Mesendoderm (in vitro differentiated cells): ENCODE data around the gene PRDM15.

Experiments used
- DNase-seq: peaks from one replicate; pipeline ENCODE4 v3.0.0; 2013
- H2AK5ac ChIP-seq: 2 replicates; pipeline ENCODE4 v1.6.1; 2013; ENCODE audit warnings: low read length, inconsistent platforms
- H2BK120ac ChIP-seq: 2 replicates; pipeline ENCODE4 v1.6.1; 2013; ENCODE audit warnings: low read depth, mild to moderate bottlenecking, low read length, moderate library complexity, mixed read lengths
- H2BK15ac ChIP-seq: replicated peaks from 2 replicates; pipeline ENCODE4 v1.6.1; 2013; ENCODE audit warnings: low read depth, mild to moderate bottlenecking, moderate library complexity
- H2BK5ac ChIP-seq: 2 replicates; pipeline ENCODE4 v1.6.1; 2013; ENCODE audit warnings: low read length, inconsistent platforms
- H3K18ac ChIP-seq: 2 replicates; pipeline ENCODE4 v1.6.1; 2013; ENCODE audit warnings: mild to moderate bottlenecking, low read length, mixed read lengths
- H3K23ac ChIP-seq: one replicate; pipeline ENCODE4 v1.6.1; 2013; ENCODE audit warnings: low read length
- H3K27ac ChIP-seq: 2 replicates; pipeline ENCODE4 v1.5.1; 2013; ENCODE audit warnings: low read depth, mild to moderate bottlenecking, inconsistent platforms, low read length, moderate library complexity
- H3K27me3 ChIP-seq: 2 replicates; pipeline ENCODE4 v1.6.1; 2013; ENCODE audit warnings: low read length, control low read depth, mild to moderate bottlenecking, inconsistent platforms; ENCODE audit not compliant: insufficient read depth, poor library complexity
- H3K36me3 ChIP-seq: 2 replicates; pipeline ENCODE4 v1.6.1; 2013; ENCODE audit warnings: low read length, inconsistent platforms; ENCODE audit not compliant: control insufficient read depth, insufficient read depth
- H3K4ac ChIP-seq: one replicate; pipeline ENCODE4 v1.6.1; 2013; ENCODE audit warnings: low read depth, mild to moderate bottlenecking, low read length, moderate library complexity
- H3K4me1 ChIP-seq: 2 replicates; pipeline ENCODE4 v1.6.1; 2013; ENCODE audit warnings: low read depth, low read length, inconsistent platforms; ENCODE audit not compliant: control insufficient read depth
- H3K4me2 ChIP-seq: 2 replicates; pipeline ENCODE4 v1.6.1; 2013; ENCODE audit warnings: low read length
- H3K4me3 ChIP-seq: 2 replicates; pipeline ENCODE4 v1.5.1; 2013; ENCODE audit warnings: mild to moderate bottlenecking, low read length
- H3K56ac ChIP-seq: one replicate; pipeline ENCODE4 v1.6.1; 2013; ENCODE audit warnings: low read length
- H3K79me1 ChIP-seq: 2 replicates; pipeline ENCODE4 v1.6.1; 2013; ENCODE audit warnings: low read length, inconsistent platforms
- H3K79me2 ChIP-seq: 2 replicates; pipeline ENCODE4 v1.6.1; 2013; ENCODE audit warnings: mild to moderate bottlenecking, low read length; ENCODE audit not compliant: control insufficient read depth, insufficient read depth
- H3K9ac ChIP-seq: 2 replicates; pipeline ENCODE4 v1.6.1; 2013; ENCODE audit warnings: low read length, inconsistent platforms
- H4K5ac ChIP-seq: one replicate; pipeline ENCODE4 v1.6.1; 2013; ENCODE audit warnings: low read length
- H4K8ac ChIP-seq: one replicate; pipeline ENCODE4 v1.6.1; 2013; ENCODE audit warnings: low read depth, mild to moderate bottlenecking, control low read depth, low read length, moderate library complexity
- WGBS: extraction: QIAGEN DNeasy Blood & Tissue Kit; methylation state at CpG from one replicate; pipeline ENCODE4 v1.1.7; 2013; ENCODE audit warnings: low lambda C conversion rate, missing lambda C conversion rate; ENCODE audit not compliant: insufficient coverage; ENCODE audit errors: extremely low coverage; 5-methylcytosine and 5-hydroxymethylcytosine counted together

The PRDM15 gene

DNA sequence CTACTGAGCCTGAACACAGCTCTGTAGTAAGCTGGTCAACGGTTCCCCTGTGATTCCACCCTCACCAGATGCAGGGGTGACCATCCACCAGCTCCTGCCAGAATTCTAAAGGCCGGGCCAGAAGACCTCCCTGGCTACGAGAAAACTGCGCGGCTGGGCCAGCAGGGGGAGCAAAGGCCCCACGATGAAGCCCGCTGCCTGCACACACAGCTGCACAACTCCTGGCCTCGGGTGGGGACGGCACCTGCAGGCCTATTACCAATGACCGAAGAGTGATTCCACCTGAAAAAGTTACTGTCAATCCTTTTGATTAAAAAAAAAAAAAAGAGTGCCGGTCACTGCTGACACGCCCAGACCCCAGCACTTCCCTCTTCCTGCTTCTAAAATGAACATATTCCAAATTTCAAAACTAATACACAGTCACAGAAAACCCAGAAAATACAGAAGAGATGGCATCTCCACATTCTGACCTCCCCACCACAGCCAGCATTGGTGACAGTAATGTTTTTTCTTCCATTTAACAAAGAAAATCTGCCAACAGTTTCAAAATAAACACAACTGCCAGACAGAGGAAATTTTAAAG is 62.5 kb downstream of the PRDM15 start:
- peaks cover 2% of the 10 kb centered on the region for H3K36me3 ChIP-seq
- no peak overlapping the region for H3K23ac ChIP-seq
- H3K79me1 ChIP-seq, result no peaks in the 10 kb centered on the region
- no peak overlapping the region for H3K4ac ChIP-seq
- no peak overlapping the region for H3K4me3 ChIP-seq
- no peak overlapping the region for H3K27ac ChIP-seq
- H2BK15ac ChIP-seq, result no peak overlapping the region
- no peak overlapping the region for H2AK5ac ChIP-seq
- H2BK5ac ChIP-seq, result no peak overlapping the region
- no peaks in the 10 kb centered on the region for H3K27me3 ChIP-seq
- H2BK120ac ChIP-seq, result no peak overlapping the region
- no peak overlapping the region for H3K9ac ChIP-seq
- H4K5ac ChIP-seq, result no peak overlapping the region
- H4K8ac ChIP-seq, result no peak overlapping the region
- H3K79me2 ChIP-seq, result no peaks in the 10 kb centered on the region
- H3K56ac ChIP-seq, result no peak overlapping the region
- WGBS, result no CpG with 5 or more reads among the region's 12 CpGs
- no peak overlapping the region for H3K4me2 ChIP-seq
- peak; percentile 59 for DNase-seq
- H3K4me1 ChIP-seq, result no peaks in the 10 kb centered on the region
- no peak overlapping the region for H3K18ac ChIP-seq

DNA sequence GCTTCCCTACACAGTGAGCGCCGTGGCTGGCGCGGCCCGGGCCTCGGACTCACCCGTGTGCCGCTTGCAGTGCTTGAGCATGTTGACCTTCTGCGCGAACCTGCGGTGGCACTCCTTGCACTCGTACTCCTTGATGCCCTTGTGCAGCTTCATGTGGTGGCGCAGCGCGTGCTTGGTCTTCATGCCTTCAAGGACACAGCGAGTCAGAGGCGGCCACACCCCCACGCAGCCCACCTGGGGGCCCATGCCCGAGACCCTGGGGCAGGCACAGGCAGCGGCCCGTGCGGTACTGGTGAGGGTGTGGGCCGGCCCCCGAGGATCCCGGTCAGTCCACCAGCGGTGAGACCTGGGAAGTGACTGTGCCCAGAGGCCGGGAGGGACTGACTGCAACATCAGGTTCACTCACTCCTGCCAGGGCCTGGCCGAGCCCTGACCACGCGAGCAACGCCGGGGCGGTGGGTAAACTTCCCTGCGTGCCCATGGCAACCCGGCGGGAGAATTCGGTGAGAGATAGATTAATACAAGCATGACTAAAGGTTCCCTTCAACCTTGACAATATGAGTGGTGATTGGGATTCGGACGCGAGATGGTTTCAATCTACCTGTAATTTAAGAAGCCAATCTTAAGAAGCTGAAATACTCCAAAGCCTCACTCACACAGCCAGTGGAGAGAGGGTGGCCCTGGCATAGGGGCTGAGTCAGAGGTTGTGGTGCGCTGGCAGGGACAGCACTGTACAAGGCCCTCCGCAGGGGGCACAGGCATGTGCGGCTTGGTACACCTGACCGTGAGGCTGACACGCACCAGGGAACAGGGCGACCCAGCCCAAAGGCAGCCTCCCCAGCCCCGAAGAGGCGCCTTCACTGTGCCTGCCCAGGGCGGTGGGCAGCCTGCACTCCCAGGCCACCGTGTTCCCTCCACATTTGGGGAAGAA is 63.2 kb downstream of the PRDM15 start:
- H2BK15ac ChIP-seq, result no peak overlapping the region
- no peak overlapping the region for H3K4me2 ChIP-seq
- H3K18ac ChIP-seq, result no peak overlapping the region
- no peak overlapping the region for H4K5ac ChIP-seq
- H3K4me1 ChIP-seq, result no peaks in the 10 kb centered on the region
- H3K9ac ChIP-seq, result no peak overlapping the region
- H3K4ac ChIP-seq, result no peak overlapping the region
- no peaks in the 10 kb centered on the region for H3K79me2 ChIP-seq
- H3K56ac ChIP-seq, result no peak overlapping the region
- H2BK120ac ChIP-seq, result no peak overlapping the region
- no peak overlapping the region for H2BK5ac ChIP-seq
- H3K4me3 ChIP-seq, result no peak overlapping the region
- H3K36me3 ChIP-seq, result peaks cover 2% of the 10 kb centered on the region
- H3K27ac ChIP-seq, result no peak overlapping the region
- no CpG with 5 or more reads among the region's 50 CpGs for WGBS
- no peak overlapping the region for H3K23ac ChIP-seq
- no peak for DNase-seq
- H3K27me3 ChIP-seq, result no peaks in the 10 kb centered on the region
- no peak overlapping the region for H4K8ac ChIP-seq
- no peaks in the 10 kb centered on the region for H3K79me1 ChIP-seq
- H2AK5ac ChIP-seq, result no peak overlapping the region

DNA sequence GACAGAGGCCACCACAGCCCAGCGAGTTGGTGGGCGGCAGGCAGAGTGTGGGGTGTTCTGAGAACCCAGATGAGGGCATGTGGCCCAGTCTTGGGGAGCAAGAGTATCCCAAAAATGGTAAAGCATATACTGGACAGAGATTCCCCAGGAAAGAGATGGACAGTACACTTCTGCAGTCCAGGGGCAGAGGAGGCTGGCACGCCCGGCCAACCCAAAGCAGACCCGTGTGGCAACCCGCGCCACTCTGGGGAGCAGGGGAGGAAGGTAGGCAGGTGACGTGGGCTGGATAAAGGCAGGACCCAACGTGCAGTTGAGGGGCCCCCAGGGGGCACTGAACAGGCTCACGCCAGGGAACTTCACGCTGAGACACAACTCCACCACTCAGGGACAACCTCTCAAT is 65.9 kb downstream of the PRDM15 start:
- H3K79me2 ChIP-seq, result no peaks in the 10 kb centered on the region
- WGBS, result no CpG with 5 or more reads among the region's 11 CpGs
- DNase-seq, result no peak

DNA sequence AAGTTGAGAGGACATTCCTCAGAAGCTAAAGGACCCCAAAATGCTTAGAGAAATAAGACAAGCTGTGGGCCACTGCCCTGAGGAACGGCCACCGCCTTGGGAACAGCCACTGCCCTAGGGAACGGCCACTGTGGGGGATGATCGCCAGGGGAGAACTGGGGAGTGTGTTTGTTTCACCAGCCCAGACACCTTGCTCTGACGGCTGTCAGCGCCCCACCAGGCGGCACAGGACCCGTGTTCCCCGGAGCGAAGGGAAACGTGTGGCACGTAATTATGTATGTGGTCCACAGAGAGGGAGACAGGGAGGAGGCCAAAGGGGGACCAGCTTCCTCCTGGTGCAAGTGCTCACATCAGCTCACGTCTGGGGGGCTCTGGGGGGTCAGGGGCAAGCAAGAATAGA is 66.5 kb downstream of the PRDM15 start:
- Histone ChIP-seq H2BK120ac (no peak overlapping the region), H2BK5ac (no peak overlapping the region), H3K36me3 (peaks cover 2% of the 10 kb centered on the region), H4K5ac (no peak overlapping the region), H3K4me3 (no peak overlapping the region), H3K23ac (no peak overlapping the region), H3K79me1 (no peaks in the 10 kb centered on the region), H3K9ac (no peak overlapping the region), H3K4me2 (no peak overlapping the region), H3K4ac (no peak overlapping the region), H3K27ac (no peak overlapping the region), H2BK15ac (no peak overlapping the region), H2AK5ac (no peak overlapping the region), H3K18ac (no peak overlapping the region), H3K4me1 (no peaks in the 10 kb centered on the region), H3K79me2 (no peaks in the 10 kb centered on the region), H3K56ac (no peak overlapping the region), H3K27me3 (no peaks in the 10 kb centered on the region), H4K8ac (no peak overlapping the region)
- no peak for DNase-seq
- WGBS, result no CpG with 5 or more reads among the region's 13 CpGs

More for the DNA sequence above, 65.9 kb downstream of the PRDM15 start:
- no peaks in the 10 kb centered on the region for H3K4me1 ChIP-seq
- no peaks in the 10 kb centered on the region for H3K27me3 ChIP-seq
- H3K9ac ChIP-seq, result no peak overlapping the region
- H3K27ac ChIP-seq, result no peak overlapping the region
- no peak overlapping the region for H4K8ac ChIP-seq
- no peak overlapping the region for H2BK15ac ChIP-seq
- H2BK120ac ChIP-seq, result no peak overlapping the region
- H2BK5ac ChIP-seq, result no peak overlapping the region
- no peak overlapping the region for H3K23ac ChIP-seq
- no peak overlapping the region for H4K5ac ChIP-seq
- no peak overlapping the region for H3K18ac ChIP-seq
- peaks cover 2% of the 10 kb centered on the region for H3K36me3 ChIP-seq
- H3K79me1 ChIP-seq, result no peaks in the 10 kb centered on the region
- no peak overlapping the region for H3K56ac ChIP-seq
- H3K4me2 ChIP-seq, result no peak overlapping the region
- no peak overlapping the region for H2AK5ac ChIP-seq
- H3K4ac ChIP-seq, result no peak overlapping the region
- H3K4me3 ChIP-seq, result no peak overlapping the region

DNA sequence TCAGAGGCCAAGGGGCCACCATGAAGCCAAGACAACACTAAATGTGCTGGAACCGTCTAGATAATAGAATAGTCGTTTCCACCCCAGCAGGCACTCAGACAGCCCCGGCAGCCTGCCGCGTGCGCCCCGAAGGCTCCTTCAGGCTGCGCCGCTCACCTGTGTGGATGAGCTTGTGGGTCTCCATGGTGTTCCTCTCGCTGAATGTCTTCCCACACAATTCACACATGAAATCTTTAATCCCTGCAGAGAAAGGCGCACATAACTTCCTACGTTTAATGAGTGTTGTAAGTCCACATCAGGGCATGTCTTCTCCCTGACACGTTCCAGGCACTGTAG is 68.6 kb downstream of the PRDM15 start:
- H3K4me3 ChIP-seq, result no peak overlapping the region
- no peak overlapping the region for H2BK120ac ChIP-seq
- H4K8ac ChIP-seq, result no peak overlapping the region
- no peak overlapping the region for H2AK5ac ChIP-seq
- DNase-seq, result no peak
- H3K23ac ChIP-seq, result no peak overlapping the region
- peaks cover 2% of the 10 kb centered on the region for H3K36me3 ChIP-seq
- H3K9ac ChIP-seq, result no peak overlapping the region
- no peaks in the 10 kb centered on the region for H3K79me1 ChIP-seq
- H3K56ac ChIP-seq, result no peak overlapping the region
- no peaks in the 10 kb centered on the region for H3K27me3 ChIP-seq
- H2BK15ac ChIP-seq, result no peak overlapping the region
- H3K4me2 ChIP-seq, result no peak overlapping the region
- H2BK5ac ChIP-seq, result no peak overlapping the region
- no peak overlapping the region for H3K18ac ChIP-seq
- H3K4me1 ChIP-seq, result no peaks in the 10 kb centered on the region
- H3K79me2 ChIP-seq, result no peaks in the 10 kb centered on the region
- no peak overlapping the region for H3K4ac ChIP-seq
- no CpG with 5 or more reads among the region's 13 CpGs for WGBS
- H3K27ac ChIP-seq, result no peak overlapping the region
- no peak overlapping the region for H4K5ac ChIP-seq
